H1 (cell line): ENCODE measurements around the gene LILRB3. TPM values are rescaled to one million over a fixed set of nuclear protein-coding genes. Genes with fewer than 3 reads are reported as not detected.

Experiments used
- BRCA1 ChIP-seq: IDR thresholded peaks from 2 replicates; pipeline ENCODE4 v1.6.1; 2012; ENCODE audit warnings: low read depth, low read length, improper control_type of control experiment
- CHD7 ChIP-seq: fragments of 300-600 bp; sonication (generic); IDR thresholded peaks from 2 replicates; pipeline ENCODE4 v1.7.1; 2012; ENCODE audit warnings: low read length, moderate library complexity, mild to moderate bottlenecking, inconsistent platforms; ENCODE audit not compliant: insufficient replicate concordance
- EGR1 ChIP-seq: IDR thresholded peaks from 2 replicates; pipeline ENCODE4 v1.6.1; 2011; ENCODE audit warnings: low read depth, low read length, borderline replicate concordance
- FOSL1 ChIP-seq: IDR thresholded peaks from 2 replicates; pipeline ENCODE4 v1.6.1; 2011; ENCODE audit warnings: mild to moderate bottlenecking, low read depth, low read length, moderate library complexity; ENCODE audit not compliant: insufficient read depth
- JUND ChIP-seq: IDR thresholded peaks from 2 replicates; pipeline ENCODE4 v1.6.1; 2011; ENCODE audit warnings: mild to moderate bottlenecking, improper control_type of control experiment, low read length
- KDM4A ChIP-seq: IDR thresholded peaks from one replicate; pipeline ENCODE4 v1.7.1; 2012; ENCODE audit warnings: low read depth, mild to moderate bottlenecking, moderate library complexity, low read length, inconsistent platforms; ENCODE audit not compliant: severe bottlenecking
- NANOG ChIP-seq: IDR thresholded peaks from 2 replicates; pipeline ENCODE4 v1.6.1; 2011; ENCODE audit warnings: low read length, low read depth, mild to moderate bottlenecking, inconsistent platforms; ENCODE audit not compliant: insufficient read depth, poor library complexity, severe bottlenecking
- PHF8 ChIP-seq: fragments of 200-600 bp; sonication (generic); conservative IDR thresholded peaks from 2 replicates; pipeline ENCODE4 v1.7.1; 2012; ENCODE audit warnings: low read depth, mild to moderate bottlenecking, inconsistent platforms, low read length, moderate library complexity
- POLR2A ChIP-seq, 2 experiments: IDR thresholded peaks; 1 replicate in 1 of 2; 2 replicates in 1 of 2; pipeline ENCODE4 v1.6.1; 2011; ENCODE audit warnings: low read depth in 2 of 2, low read length in 2 of 2, mild to moderate bottlenecking in 2 of 2; ENCODE audit errors: control extremely low read depth in 1 of 2
- SAP30 ChIP-seq: fragments of 300-600 bp; sonication (generic); IDR thresholded peaks from 2 replicates; pipeline ENCODE4 v1.7.1; 2012; ENCODE audit warnings: low read length, moderate library complexity, mild to moderate bottlenecking, inconsistent platforms; ENCODE audit not compliant: insufficient read depth, insufficient replicate concordance
- SRF ChIP-seq: IDR thresholded peaks from 2 replicates; pipeline ENCODE4 v1.6.1; 2011; ENCODE audit warnings: mild to moderate bottlenecking, low read depth, low read length, moderate library complexity
- polyA plus RNA-seq, 7 experiments: library from polyadenylated mRNA; depleted of rRNA in 3 of 7; stranded (reverse) in 5 of 7; unstranded in 2 of 7; fragments of >200 nt in 5 of 7; fragments of 200-250 nt in 2 of 7; gene quantifications; 1 replicate in 5 of 7; 2 replicates in 1 of 7; 4 replicates in 1 of 7; pipeline versions ENCODE4 v1.2.1 to v1.2.3, GENCODE V29; 2011 to 2013; ENCODE audit warnings: missing spikeins in 2 of 7, mixed read lengths in 2 of 7
- total RNA-seq: library from RNA; stranded (reverse); fragmentation: NEBNext Ultra II Directional; extraction: Animal tissue kit (Norgen Biotek cat#: 25700); gene quantifications from 2 replicates; pipeline ENCODE4 v1.2.1, GENCODE V29; 2021

The LILRB3 gene
- total and polyA plus RNA-seq, 2 of the 8 experiments (the other 6 are each of a cell fraction or from before 2014, with no cell fraction given): not detected

DNA sequence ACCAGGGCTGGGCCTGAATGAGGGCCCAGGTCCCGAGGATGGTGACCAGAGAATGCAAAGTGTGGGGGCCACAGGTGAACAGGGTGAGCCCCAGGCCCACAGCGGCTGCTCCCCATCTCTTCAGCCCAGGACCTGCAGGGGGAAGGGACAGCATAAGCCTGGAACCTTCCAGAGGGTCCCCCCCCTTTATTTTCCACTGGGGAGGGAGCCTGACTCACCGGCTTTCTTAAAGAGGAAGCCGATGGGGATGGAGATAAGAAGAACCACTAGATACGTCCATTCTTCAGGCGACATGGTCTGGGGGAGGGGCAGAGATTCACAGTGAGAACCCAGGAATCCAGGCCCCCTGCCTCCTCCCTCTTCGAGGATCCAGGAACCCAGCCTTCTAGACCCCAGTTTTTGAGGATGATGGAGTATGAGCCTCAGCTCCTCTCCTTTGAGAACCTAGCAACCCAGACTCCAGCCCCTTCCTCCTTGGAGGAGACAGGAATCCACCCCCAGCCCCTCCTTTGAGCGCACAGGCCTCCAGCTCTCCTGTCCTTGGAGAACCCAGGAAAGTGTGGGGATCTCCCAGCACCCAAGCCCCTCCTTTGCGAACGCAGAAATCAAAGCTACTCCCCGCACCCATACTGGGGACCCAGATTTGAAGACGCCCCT, 34.5 kb downstream of the LILRB3 start (continued):
- TF ChIP-seq CHD7 (no peak), PHF8 (no peak), SRF (no peak), EGR1 (no peak), SAP30 (no peak), BRCA1 (no peak), POLR2A (IDR thresholded peaks at IDR 0.05; ENCODE audit: control extremely low read depth in 1 of 2, low read depth in 2 of 2, low read length in 2 of 2) (no peak), NANOG (no peak), KDM4A (no peak), JUND (no peak), FOSL1 (no peak)
